Common myeloid progenitor, CD34-positive (primary cell): ENCODE results near the gene HS3ST1. TPM values are rescaled to one million over a fixed set of nuclear protein-coding genes. Genes with fewer than 3 reads are reported as not detected.

Experiments
- CTCF ChIA-PET: fragments of 350-600 bp; sonication (Branson Sonifier 250); formaldehyde crosslinking; loops from one replicate; lab custom pipeline; 2021; ENCODE audit warnings: antibody characterized with exemption; lab: Charles Lee
- POLR2A ChIA-PET: fragments of 350-600 bp; sonication (Branson Sonifier 250); formaldehyde crosslinking; loops from one replicate; lab custom pipeline; 2021; ENCODE audit warnings: antibody characterized with exemption; lab: Charles Lee
- DNase-seq, 3 donors: peaks; one replicate each; pipeline versions ENCODE4 v3.0.0 to v3.0.0-alpha.2; 2013
- H3K27ac ChIP-seq, 2 experiments: 1 replicate in 1 of 2; 2 replicates in 1 of 2; pipeline ENCODE4 v1.7.0; 2013; ENCODE audit warnings: inconsistent platforms in 2 of 2, low read length in 2 of 2, mild to moderate bottlenecking in 2 of 2, low read depth in 1 of 2, moderate library complexity in 1 of 2; ENCODE audit not compliant: severe bottlenecking in 2 of 2, insufficient read depth in 1 of 2, poor library complexity in 1 of 2
- H3K27me3 ChIP-seq, 5 experiments: replicated peaks in 2 of 5; 1 replicate in 3 of 5; 2 replicates in 2 of 5; pipeline versions ENCODE4 v1.6.1 to v1.7.0; 2013; ENCODE audit warnings: low read length in 4 of 5, mild to moderate bottlenecking in 2 of 5, moderate library complexity in 2 of 5, inconsistent platforms in 1 of 5; ENCODE audit not compliant: insufficient read depth in 5 of 5, control insufficient read depth in 4 of 5
- H3K36me3 ChIP-seq, 4 experiments: 1 replicate in 2 of 4; 2 replicates in 2 of 4; pipeline versions ENCODE4 v1.6.1 to v1.7.0; 2013; ENCODE audit warnings: low read length in 3 of 4, control low read depth in 1 of 4, mild to moderate bottlenecking in 1 of 4; ENCODE audit not compliant: control insufficient read depth in 4 of 4, insufficient read depth in 4 of 4
- H3K4me1 ChIP-seq, 4 experiments: 1 replicate in 3 of 4; 2 replicates in 1 of 4; pipeline versions ENCODE4 v1.6.1 to v1.7.1; 2013; ENCODE audit warnings: low read length in 3 of 4, mild to moderate bottlenecking in 3 of 4, control low read depth in 1 of 4, inconsistent platforms in 1 of 4, moderate library complexity in 1 of 4; ENCODE audit not compliant: control insufficient read depth in 4 of 4, insufficient read depth in 4 of 4; ENCODE audit errors: control extremely low read depth in 1 of 4
- H3K4me3 ChIP-seq, 7 experiments: 1 replicate in 4 of 7; 2 replicates in 3 of 7; pipeline versions ENCODE4 v1.5.1 to v1.7.0; 2013; ENCODE audit warnings: mild to moderate bottlenecking in 7 of 7, low read length in 6 of 7, moderate library complexity in 6 of 7, inconsistent platforms in 2 of 7, low read depth in 2 of 7, control low read depth in 1 of 7; ENCODE audit not compliant: insufficient read depth in 4 of 7, control insufficient read depth in 1 of 7; ENCODE audit errors: extremely low read depth in 1 of 7
- H3K9me3 ChIP-seq, 5 experiments: 1 replicate in 4 of 5; 2 replicates in 1 of 5; pipeline versions ENCODE4 v1.6.1 to v1.7.1; 2013; ENCODE audit warnings: low read length in 4 of 5, mild to moderate bottlenecking in 2 of 5, inconsistent platforms in 1 of 5, low read depth in 1 of 5, moderate library complexity in 1 of 5; ENCODE audit not compliant: control insufficient read depth in 4 of 5, insufficient read depth in 2 of 5; ENCODE audit errors: control extremely low read depth in 1 of 5
- WGBS: methylation state at CpG from one replicate; pipeline ENCODE4 v1.1.5; 2013; ENCODE audit not compliant: insufficient coverage; 5-methylcytosine and 5-hydroxymethylcytosine counted together
- polyA plus RNA-seq: library from polyadenylated mRNA; unstranded; fragments of 120-200 nt; gene quantifications from one replicate; pipeline ENCODE4 v1.2.1, GENCODE V29; 2013

Gene HS3ST1
- 0.08 TPM for polyA plus RNA-seq

DNA sequence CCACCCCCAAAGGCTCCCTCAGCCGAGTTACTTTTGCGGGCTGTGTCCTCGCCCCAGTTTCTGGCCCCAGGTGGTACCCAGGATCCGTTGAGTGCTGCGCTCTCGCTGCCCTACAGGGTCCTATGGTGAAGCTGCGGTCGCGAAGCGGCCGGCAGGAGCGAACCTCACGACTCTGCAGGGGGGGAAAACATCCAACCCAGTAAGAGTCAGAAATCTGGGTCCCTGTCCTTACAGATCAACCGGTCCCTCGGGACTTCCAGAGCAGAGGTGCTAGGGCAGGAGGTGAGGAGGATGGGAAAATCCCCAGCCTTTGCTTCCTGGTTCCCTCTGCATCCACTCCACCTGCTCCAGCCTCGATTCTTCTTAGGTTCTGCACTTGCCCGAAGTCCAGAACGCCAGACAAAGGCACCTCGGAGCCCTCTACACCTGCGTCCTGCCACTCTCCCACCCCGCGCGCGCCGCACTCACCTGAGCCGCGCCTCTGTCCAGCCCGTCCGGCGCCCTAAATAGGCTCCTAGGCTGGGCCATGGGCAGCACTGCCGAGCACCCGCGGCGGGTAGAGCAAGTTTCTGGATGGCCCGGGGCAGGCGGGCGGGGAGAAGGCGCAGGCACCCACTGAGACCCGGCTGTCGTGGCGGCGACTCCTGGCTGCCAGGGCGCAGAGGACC, at the start of gene HS3ST1:
HS3ST1 (minus strand) TSS at position 664 of the 668 bp plus-strand sequence. CDS start 28,889 bp downstream, outside the sequence.
- Histone ChIP-seq H3K9me3 (no peaks in the 10 kb centered on the region), H3K27ac (no peak within 1 kb of the TSS), H3K27me3 (peaks cover 0 to 49% (median 20%) of the 10 kb centered on the region in 5 experiments), H3K36me3 (no peaks in the 10 kb centered on the region), H3K4me3 (peak within 1 kb of the TSS; percentile 38 to 77 (median 69)), H3K4me1 (peaks cover 0 to 29% (median 26%) of the 10 kb centered on the region in 4 experiments)
- under 1% methylated on average over 24 of the region's 43 CpGs for WGBS
- CTCF ChIA-PET: interaction anchor here (1.2 kb wide), 1 partner anchor 847 kb away, joined by 6 read pairs; no protein-coding TSS in a partner anchor
- DNase-seq: peak in 2 of 3 donors; percentile 24 to 40
- POLR2A ChIA-PET: interaction anchor here (0.7 kb wide), 1 partner anchor 45 kb away, joined by 3 read pairs; no protein-coding TSS in a partner anchor

DNA sequence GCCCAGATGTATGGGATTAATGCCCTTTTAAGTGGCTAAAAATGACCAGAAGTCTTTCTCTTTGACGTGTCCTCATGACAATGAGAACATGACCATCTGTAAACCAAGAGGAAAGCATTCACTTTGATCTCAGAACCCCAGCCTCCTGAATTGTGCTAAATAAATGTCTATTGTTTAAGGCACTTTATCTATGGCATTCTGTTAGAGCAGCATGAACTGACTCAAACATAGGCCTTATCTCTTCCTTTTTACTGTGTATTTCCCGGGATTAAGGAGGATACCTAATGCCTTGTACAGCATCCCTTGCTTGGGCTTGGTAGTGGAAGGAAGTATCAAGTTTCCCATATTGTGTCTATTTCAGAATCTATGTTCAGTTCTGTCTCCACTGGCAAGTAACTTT, 47.2 kb upstream of the HS3ST1 start:
- no peak for DNase-seq
- Histone ChIP-seq H3K4me3 (no peak overlapping the region), H3K27ac (no peak overlapping the region), H3K36me3 (no peaks in the 10 kb centered on the region), H3K9me3 (no peaks in the 10 kb centered on the region), H3K27me3 (no peaks in the 10 kb centered on the region), H3K4me1 (peaks cover 7 to 40% (median 22%) of the 10 kb centered on the region in 4 experiments)
- 100% methylated on average over 1 of the region's 2 CpGs for WGBS
- ChIA-PET POLR2A (no interaction called here), CTCF (no interaction called here)

GRCh38 chr4:11474146-11474545, 45.5 kb upstream of the HS3ST1 start:
- H3K27ac ChIP-seq: no peak overlapping the region
- H3K27me3 ChIP-seq: no peaks in the 10 kb centered on the region
- H3K4me1 ChIP-seq: peaks cover 2 to 37% (median 15%) of the 10 kb centered on the region in 4 experiments
- CTCF ChIA-PET: interaction anchor here (0.7 kb wide), 1 partner anchor 876 kb away, joined by 3 read pairs; no protein-coding TSS in a partner anchor
- WGBS: 100% methylated on average over 1 of the region's 1 CpG
- H3K4me3 ChIP-seq: no peak overlapping the region
- H3K9me3 ChIP-seq: no peaks in the 10 kb centered on the region
- H3K36me3 ChIP-seq: no peaks in the 10 kb centered on the region
- no peak for DNase-seq
- POLR2A ChIA-PET: no interaction called here

GRCh38 chr4:11472535-11472934, 43.8 kb upstream of the HS3ST1 start:
- Histone ChIP-seq H3K27me3 (no peaks in the 10 kb centered on the region), H3K9me3 (no peaks in the 10 kb centered on the region), H3K36me3 (no peaks in the 10 kb centered on the region), H3K27ac (no peak overlapping the region), H3K4me1 (peaks cover 2 to 41% (median 15%) of the 10 kb centered on the region in 4 experiments), H3K4me3 (no peak overlapping the region)
- no CpG with 5 or more reads among the region's 3 CpGs for WGBS
- ChIA-PET CTCF (interaction anchor here (0.8 kb wide), 1 partner anchor 76 kb away, joined by 3 read pairs; no protein-coding TSS in a partner anchor), POLR2A (no interaction called here)
- no peak for DNase-seq

DNA sequence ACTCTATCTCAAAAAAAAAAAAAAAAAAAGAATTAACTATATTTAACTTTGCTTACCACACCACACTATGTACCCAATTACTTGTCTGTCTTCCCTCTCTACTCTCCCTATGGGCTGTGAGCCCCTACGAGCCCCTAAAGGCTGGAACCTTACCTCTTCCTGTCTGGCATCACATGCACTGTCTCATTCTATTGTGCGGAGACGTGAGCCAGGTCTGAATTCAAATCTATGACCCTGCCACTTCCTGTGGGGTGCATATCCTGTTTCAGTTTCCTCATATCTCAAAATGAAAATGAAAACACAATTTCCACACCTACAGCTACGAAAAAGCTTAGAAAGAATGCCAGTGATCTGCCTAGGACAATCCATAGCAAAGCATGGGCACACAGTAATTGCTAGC, 42.9 kb upstream of the HS3ST1 start:
- ChIA-PET CTCF (interaction anchor here (0.6 to 0.8 kb wide), 2 partner anchors 75 to 744 kb away, joined by 3 read pairs; no protein-coding TSS in a partner anchor), POLR2A (interaction anchor here (0.6 kb wide), 1 partner anchor 960 kb away, joined by 3 read pairs; no protein-coding TSS in a partner anchor)
- Histone ChIP-seq H3K27me3 (no peaks in the 10 kb centered on the region), H3K4me3 (peak overlapping the region in 5 of 7 experiments; percentile 24 to 71 (median 40)), H3K9me3 (no peaks in the 10 kb centered on the region), H3K27ac (peak overlapping the region in 1 of 2 experiments; percentile 39), H3K4me1 (peaks cover 2 to 41% (median 15%) of the 10 kb centered on the region in 4 experiments), H3K36me3 (no peaks in the 10 kb centered on the region)
- WGBS: 0% methylated on average over 4 of the region's 4 CpGs
- DNase-seq: peak; percentile 31 to 82 (median 72)

- Histone ChIP-seq H3K36me3 (no peaks in the 10 kb centered on the region), H3K27me3 (no peaks in the 10 kb centered on the region), H3K27ac (no peak overlapping the region), H3K4me1 (peaks cover 2 to 41% (median 15%) of the 10 kb centered on the region in 4 experiments), H3K9me3 (no peaks in the 10 kb centered on the region), H3K4me3 (no peak overlapping the region)
- POLR2A ChIA-PET: interaction anchor here (0.6 kb wide), 1 partner anchor 959 kb away, joined by 3 read pairs; no protein-coding TSS in a partner anchor
- DNase-seq: no peak
- 100% methylated on average over 1 of the region's 3 CpGs for WGBS
- CTCF ChIA-PET: no interaction called here
Measured at GRCh38 chr4:11471046-11471441, 42.4 kb upstream of the HS3ST1 start.
